Measurements from ENCODE around the gene RFT1.

Gene RFT1

DNA sequence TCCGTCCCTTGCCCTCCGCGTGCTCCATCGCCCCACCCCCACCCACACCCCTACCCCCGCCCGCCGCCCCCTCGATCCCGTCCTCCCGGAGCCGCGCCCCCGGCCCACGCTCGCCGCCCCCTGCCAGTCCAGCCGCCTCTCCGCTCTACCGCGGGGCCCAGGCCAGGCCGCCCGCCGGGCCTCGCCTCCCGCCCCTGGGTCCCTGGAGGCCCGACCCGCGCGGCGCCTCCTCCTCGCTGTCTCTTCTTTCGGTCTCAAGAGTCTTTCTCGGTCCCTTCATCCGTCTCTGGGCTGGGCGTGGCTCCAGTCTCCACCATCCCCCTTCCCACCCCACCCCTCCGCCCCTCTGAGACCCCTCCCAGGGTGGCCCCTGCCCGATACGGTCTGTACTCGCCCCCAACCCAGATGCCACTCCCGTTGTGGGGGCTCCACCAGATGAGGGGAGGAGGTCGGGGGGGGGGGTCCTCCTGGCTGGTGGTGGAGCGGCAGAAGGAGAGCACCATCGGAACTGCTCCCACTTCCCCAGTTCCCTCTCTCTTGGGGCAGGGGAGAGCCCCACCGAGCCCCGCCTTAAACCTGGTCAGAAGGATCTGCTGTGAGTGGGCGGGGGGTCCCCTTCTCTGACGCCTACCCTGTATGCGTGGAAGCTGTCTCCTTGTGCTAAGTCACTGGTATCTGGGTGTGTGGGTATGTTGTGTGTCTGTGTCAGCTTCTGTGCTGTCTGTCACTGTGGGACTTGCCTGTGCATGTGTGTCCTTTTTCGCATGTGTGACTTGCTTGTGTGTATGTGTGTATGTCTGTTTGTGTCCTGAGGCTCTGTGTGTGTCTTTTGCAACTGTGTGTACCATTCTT lies 31.8 kb upstream of the RFT1 start:
- no peaks in the 10 kb centered on the region for H3K36me3 ChIP-seq (ENCODE audit: insufficient read depth, low read length)
- peaks cover 12% of the 10 kb centered on the region for H3K4me1 ChIP-seq (ENCODE audit: insufficient read depth, low read length)
- no peak overlapping the region for H3K27ac ChIP-seq (ENCODE audit: low read depth, low read length)
- no peaks in the 10 kb centered on the region for H3K27me3 ChIP-seq (ENCODE audit: control insufficient read depth in 1 of 2, insufficient read depth in 2 of 2, low read length in 2 of 2)
- no peak overlapping the region for H3K9ac ChIP-seq (ENCODE audit: low read length)
- H3K9me3 ChIP-seq (ENCODE audit: low read length): no peaks in the 10 kb centered on the region
- peak overlapping the region; percentile 43 to 85 for H3K4me3 ChIP-seq (ENCODE audit: low read depth in 1 of 2, low read length in 2 of 2)

GRCh38 chr3:53161450-53161819 lies 31.2 kb upstream of the RFT1 start:
- Histone ChIP-seq H3K9ac (ENCODE audit: low read length) (no peak overlapping the region), H3K9me3 (ENCODE audit: low read length) (no peaks in the 10 kb centered on the region), H3K27ac (ENCODE audit: low read depth, low read length) (peak overlapping the region; percentile 78), H3K4me1 (ENCODE audit: insufficient read depth, low read length) (peaks cover 12% of the 10 kb centered on the region), H3K36me3 (ENCODE audit: insufficient read depth, low read length) (no peaks in the 10 kb centered on the region), H3K27me3 (ENCODE audit: control insufficient read depth in 1 of 2, insufficient read depth in 2 of 2, low read length in 2 of 2) (no peaks in the 10 kb centered on the region), H3K4me3 (ENCODE audit: low read depth in 1 of 2, low read length in 2 of 2) (peak overlapping the region; percentile 55 to 85)

- H3K27ac ChIP-seq (ENCODE audit: low read depth, low read length): peak within 1 kb of the TSS; percentile 78
Observed at GRCh38 chr3:53160660-53161449, 30.6 kb upstream of the RFT1 start, which contains the start of gene PRKCD. Gene PRKCD (plus strand): TSS chr3:53161209. CDS start chr3:53178423, 17,214 bp downstream.

GRCh38 chr3:53160061-53160659 lies 29.9 kb upstream of the RFT1 start:
- H3K9ac ChIP-seq (ENCODE audit: low read length): no peak overlapping the region
- H3K27me3 ChIP-seq (ENCODE audit: control insufficient read depth in 1 of 2, insufficient read depth in 2 of 2, low read length in 2 of 2): peaks cover 0 to 5% of the 10 kb centered on the region in 2 donors
- H3K9me3 ChIP-seq (ENCODE audit: low read length): no peaks in the 10 kb centered on the region
- no peaks in the 10 kb centered on the region for H3K36me3 ChIP-seq (ENCODE audit: insufficient read depth, low read length)
- H3K27ac ChIP-seq (ENCODE audit: low read depth, low read length): peak overlapping the region; percentile 52
- peaks cover 12% of the 10 kb centered on the region for H3K4me1 ChIP-seq (ENCODE audit: insufficient read depth, low read length)
- H3K4me3 ChIP-seq (ENCODE audit: low read depth in 1 of 2, low read length in 2 of 2): peak overlapping the region; percentile 59 to 85

More at GRCh38 chr3:53160660-53161449, 30.6 kb upstream of the RFT1 start, which contains the start of gene PRKCD:
- Histone ChIP-seq H3K36me3 (ENCODE audit: insufficient read depth, low read length) (no peaks in the 10 kb centered on the region), H3K27me3 (ENCODE audit: control insufficient read depth in 1 of 2, insufficient read depth in 2 of 2, low read length in 2 of 2) (no peaks in the 10 kb centered on the region), H3K4me1 (ENCODE audit: insufficient read depth, low read length) (peaks cover 12% of the 10 kb centered on the region), H3K9ac (ENCODE audit: low read length) (no peak within 1 kb of the TSS), H3K4me3 (ENCODE audit: low read depth in 1 of 2, low read length in 2 of 2) (peak within 1 kb of the TSS; percentile 59 to 85), H3K9me3 (ENCODE audit: low read length) (no peaks in the 10 kb centered on the region)

- Histone ChIP-seq H3K9me3 (ENCODE audit: low read length) (no peaks in the 10 kb centered on the region), H3K36me3 (ENCODE audit: insufficient read depth, low read length) (no peaks in the 10 kb centered on the region), H3K4me3 (ENCODE audit: low read depth in 1 of 2, low read length in 2 of 2) (peak overlapping the region in 1 of 2 donors; percentile 59), H3K27me3 (ENCODE audit: control insufficient read depth in 1 of 2, insufficient read depth in 2 of 2, low read length in 2 of 2) (peaks cover 0 to 12% of the 10 kb centered on the region in 2 donors), H3K9ac (ENCODE audit: low read length) (no peak overlapping the region), H3K27ac (ENCODE audit: low read depth, low read length) (peak overlapping the region; percentile 52), H3K4me1 (ENCODE audit: insufficient read depth, low read length) (peaks cover 12% of the 10 kb centered on the region)
Observed at GRCh38 chr3:53159156-53160060, 29.2 kb upstream of the RFT1 start.

DNA sequence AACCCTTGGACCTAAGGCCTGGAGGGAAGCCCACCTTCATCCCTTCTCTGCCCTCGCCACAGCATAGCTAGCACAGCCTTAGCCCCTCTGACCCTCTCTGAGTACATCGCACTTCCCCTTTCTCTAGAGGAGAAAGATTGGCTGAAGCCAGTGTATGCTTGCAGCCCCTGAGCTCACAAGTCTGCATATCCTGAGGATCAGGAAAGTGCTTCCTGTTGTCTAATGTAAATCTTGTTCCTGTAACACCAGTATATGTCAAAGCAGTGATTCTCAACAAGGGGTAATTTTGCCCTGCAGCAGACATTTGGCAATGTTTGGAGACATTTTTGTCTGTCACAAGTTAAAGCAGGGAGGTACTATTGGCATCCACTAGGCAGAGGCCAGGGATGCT lies 28.5 kb upstream of the RFT1 start:
- no peak overlapping the region for H3K27ac ChIP-seq (ENCODE audit: low read depth, low read length)
- H3K27me3 ChIP-seq (ENCODE audit: control insufficient read depth in 1 of 2, insufficient read depth in 2 of 2, low read length in 2 of 2): peaks cover 0 to 12% of the 10 kb centered on the region in 2 donors
- H3K4me3 ChIP-seq (ENCODE audit: low read depth in 1 of 2, low read length in 2 of 2): no peak overlapping the region
- H3K36me3 ChIP-seq (ENCODE audit: insufficient read depth, low read length): no peaks in the 10 kb centered on the region
- peaks cover 12% of the 10 kb centered on the region for H3K4me1 ChIP-seq (ENCODE audit: insufficient read depth, low read length)
- H3K9me3 ChIP-seq (ENCODE audit: low read length): no peaks in the 10 kb centered on the region
- H3K9ac ChIP-seq (ENCODE audit: low read length): no peak overlapping the region

- Histone ChIP-seq H3K4me1 (ENCODE audit: insufficient read depth, low read length) (peaks cover 9% of the 10 kb centered on the region), H3K4me3 (ENCODE audit: low read depth in 1 of 2, low read length in 2 of 2) (no peak overlapping the region), H3K27ac (ENCODE audit: low read depth, low read length) (no peak overlapping the region), H3K27me3 (ENCODE audit: control insufficient read depth in 1 of 2, insufficient read depth in 2 of 2, low read length in 2 of 2) (peaks cover 0 to 12% of the 10 kb centered on the region in 2 donors), H3K36me3 (ENCODE audit: insufficient read depth, low read length) (no peaks in the 10 kb centered on the region), H3K9ac (ENCODE audit: low read length) (no peak overlapping the region), H3K9me3 (ENCODE audit: low read length) (no peaks in the 10 kb centered on the region)
Observed at GRCh38 chr3:53157974-53158580, 27.8 kb upstream of the RFT1 start.

DNA sequence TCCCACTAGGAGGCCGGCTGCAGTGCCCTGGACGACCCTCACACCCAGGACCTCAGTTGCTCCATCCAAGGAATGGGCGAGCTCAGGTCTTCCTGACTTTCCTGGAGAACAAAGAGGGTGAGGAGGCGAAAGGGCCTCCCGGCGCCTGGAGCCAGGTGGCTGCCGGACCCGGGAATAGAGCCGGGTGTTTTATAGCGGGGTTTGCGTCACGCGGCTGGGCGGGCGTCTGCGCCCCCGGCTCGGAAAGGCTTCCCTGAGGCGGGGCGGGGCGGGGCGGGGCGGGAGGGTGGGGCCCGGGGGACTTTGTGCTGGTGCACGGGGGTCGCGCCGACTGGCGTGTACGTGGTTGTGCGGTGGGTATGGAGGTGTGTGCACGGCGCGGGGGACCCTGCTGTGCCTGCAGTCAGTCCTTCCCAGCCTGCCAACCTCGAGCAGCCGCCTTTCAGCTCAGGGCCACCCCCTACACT lies 26.2 kb upstream of the RFT1 start:
- Histone ChIP-seq H3K9me3 (ENCODE audit: low read length) (no peaks in the 10 kb centered on the region), H3K9ac (ENCODE audit: low read length) (no peak overlapping the region), H3K36me3 (ENCODE audit: insufficient read depth, low read length) (no peaks in the 10 kb centered on the region), H3K4me1 (ENCODE audit: insufficient read depth, low read length) (peaks cover 9% of the 10 kb centered on the region), H3K27me3 (ENCODE audit: control insufficient read depth in 1 of 2, insufficient read depth in 2 of 2, low read length in 2 of 2) (peaks cover 0 to 12% of the 10 kb centered on the region in 2 donors), H3K4me3 (ENCODE audit: low read depth in 1 of 2, low read length in 2 of 2) (no peak overlapping the region), H3K27ac (ENCODE audit: low read depth, low read length) (no peak overlapping the region)

DNA sequence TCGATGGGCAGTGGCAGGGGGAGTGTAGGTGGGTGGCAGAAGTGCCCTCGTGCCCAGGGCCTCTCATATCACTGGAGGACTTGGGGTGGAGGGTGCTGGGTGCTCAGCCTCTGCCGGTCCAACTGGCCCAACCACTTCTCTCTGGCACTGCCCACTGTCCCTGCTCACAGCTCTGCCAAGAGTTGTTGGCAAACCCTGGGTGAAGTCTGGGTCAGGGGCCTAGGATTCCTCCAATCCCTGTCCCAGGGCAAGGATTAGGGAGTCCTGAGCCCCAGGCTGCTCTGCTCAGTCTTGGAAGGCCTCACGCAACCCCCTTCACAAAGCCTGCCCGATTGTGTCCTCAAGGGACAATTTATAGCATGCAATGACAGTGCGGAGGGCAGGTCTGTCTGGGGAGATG lies 25.5 kb upstream of the RFT1 start:
- no peak overlapping the region for H3K4me3 ChIP-seq (ENCODE audit: low read depth in 1 of 2, low read length in 2 of 2)
- peaks cover 9% of the 10 kb centered on the region for H3K4me1 ChIP-seq (ENCODE audit: insufficient read depth, low read length)
- no peaks in the 10 kb centered on the region for H3K36me3 ChIP-seq (ENCODE audit: insufficient read depth, low read length)
- H3K27me3 ChIP-seq (ENCODE audit: control insufficient read depth in 1 of 2, insufficient read depth in 2 of 2, low read length in 2 of 2): peaks cover 0 to 12% of the 10 kb centered on the region in 2 donors
- no peak overlapping the region for H3K9ac ChIP-seq (ENCODE audit: low read length)
- H3K27ac ChIP-seq (ENCODE audit: low read depth, low read length): no peak overlapping the region
- no peaks in the 10 kb centered on the region for H3K9me3 ChIP-seq (ENCODE audit: low read length)

GRCh38 chr3:53154881-53155285 lies 24.6 kb upstream of the RFT1 start:
- H3K4me1 ChIP-seq (ENCODE audit: insufficient read depth, low read length): peaks cover 2% of the 10 kb centered on the region
- H3K9ac ChIP-seq (ENCODE audit: low read length): no peak overlapping the region
- no peak overlapping the region for H3K4me3 ChIP-seq (ENCODE audit: low read depth in 1 of 2, low read length in 2 of 2)
- H3K27ac ChIP-seq (ENCODE audit: low read depth, low read length): no peak overlapping the region
- H3K36me3 ChIP-seq (ENCODE audit: insufficient read depth, low read length): no peaks in the 10 kb centered on the region
- no peaks in the 10 kb centered on the region for H3K9me3 ChIP-seq (ENCODE audit: low read length)
- peaks cover 0 to 12% of the 10 kb centered on the region in 2 donors for H3K27me3 ChIP-seq (ENCODE audit: control insufficient read depth in 1 of 2, insufficient read depth in 2 of 2, low read length in 2 of 2)
